Gastroesophageal sphincter (tissue), 4 donors: Measurements from ENCODE around the gene SLC35F3. TPM values are rescaled to one million over a fixed set of nuclear protein-coding genes. Genes with fewer than 3 reads are reported as not detected.
"Not testable (repeated sequence)": the region's sequence is repeated elsewhere in the genome, so short reads cannot be mapped to it uniquely, and the experiment has no call there.

Experiments
- ATAC-seq: fragments of 150-250 bp; one replicate; pipeline ENCODE4 v1.9.1; 2016; ENCODE audit warnings: mild to moderate bottlenecking, moderate library complexity
- H3K27ac ChIP-seq, 4 donors: fragments of 200-600 bp; sonication (generic) in 3 of 4; 1 replicate in 3 of 4; 2 replicates in 1 of 4; pipeline ENCODE4 v1.5.1; 2016 to 2019
- H3K27me3 ChIP-seq: fragments of 200-600 bp; sonication (generic); one replicate; pipeline ENCODE4 v1.5.1; 2019
- H3K36me3 ChIP-seq, 2 donors: fragments of 200-600 bp; sonication (generic); one replicate each; pipeline ENCODE4 v1.5.1; 2019; ENCODE audit warnings: control low read depth in 1 of 2
- H3K4me1 ChIP-seq, 3 donors: fragments of 200-600 bp; sonication (generic); 1 replicate in 2 of 3; 2 replicates in 1 of 3; pipeline ENCODE4 v1.5.1; 2016 to 2019; ENCODE audit warnings: control low read depth in 2 of 3
- H3K4me3 ChIP-seq, 2 donors: fragments of 200-600 bp; sonication (generic); one replicate each; pipeline ENCODE4 v1.5.1; 2019; ENCODE audit warnings: mild to moderate bottlenecking in 1 of 2, moderate library complexity in 1 of 2
- H3K9me3 ChIP-seq, 3 donors: fragments of 200-600 bp; sonication (generic); one replicate each; pipeline ENCODE4 v1.5.1; 2017 to 2019; ENCODE audit warnings: control low read depth in 2 of 3
- CTCF ChIP-seq, 4 experiments: fragments of 200-600 bp in 2 of 4; fragments of 450-650 bp in 2 of 4; sonication (generic) in 1 of 4; IDR thresholded peaks; one replicate each; pipeline ENCODE4 v1.5.1; 2017 to 2019; ENCODE audit warnings: antibody characterized with exemption in 4 of 4, mild to moderate bottlenecking in 2 of 4, moderate library complexity in 2 of 4
- EP300 ChIP-seq: sonication (generic); formaldehyde crosslinking; IDR thresholded peaks from one replicate; pipeline ENCODE4 v1.6.1; 2017; ENCODE audit warnings: antibody characterized with exemption, mild to moderate bottlenecking
- POLR2A ChIP-seq, 2 donors: fragments of 450-650 bp; IDR thresholded peaks; one replicate each; pipeline ENCODE4 v1.6.1; 2017; ENCODE audit warnings: antibody characterized with exemption in 2 of 2, mild to moderate bottlenecking in 2 of 2, moderate library complexity in 1 of 2
- POLR2AphosphoS5 ChIP-seq: sonication (generic); formaldehyde crosslinking; IDR thresholded peaks from one replicate; pipeline ENCODE4 v1.6.1; 2017; ENCODE audit warnings: antibody characterized with exemption
- WGBS, 2 donors: methylation state at CpG; one replicate each; pipeline ENCODE4 v1.1.5; 2018; ENCODE audit warnings: low coverage in 1 of 2; 5-methylcytosine and 5-hydroxymethylcytosine counted together
- total RNA-seq, 4 donors: library from RNA; depleted of rRNA; stranded (reverse); fragments of >200 nt; gene quantifications; one replicate each; pipeline ENCODE4 v1.1.0, GENCODE V29; 2016

The SLC35F3 gene
- total RNA-seq, 4 donors from 2014 or later, result 0.16 to 0.62 (median 0.54) TPM; not detected in 1

GRCh38 chr1:233873666-233874065 is 30.8 kb upstream of the SLC35F3 start:
- H3K27me3 ChIP-seq, result no peaks in the 10 kb centered on the region
- H3K36me3 ChIP-seq, result no peaks in the 10 kb centered on the region
- ATAC-seq, result no peak
- no peak for TF ChIP-seq POLR2AphosphoS5
- no peak for TF ChIP-seq POLR2A (IDR thresholded peaks at IDR 0.05)
- TF ChIP-seq CTCF (IDR thresholded peaks at IDR 0.05), result no peak
- TF ChIP-seq EP300, result no peak
- H3K27ac ChIP-seq, result no peak overlapping the region
- no peaks in the 10 kb centered on the region for H3K4me1 ChIP-seq
- no peak overlapping the region for H3K4me3 ChIP-seq
- WGBS, 2 donors, result 76 to 100% methylated on average over 1 to 4 of the region's 4 CpGs
- no peaks in the 10 kb centered on the region for H3K9me3 ChIP-seq

DNA sequence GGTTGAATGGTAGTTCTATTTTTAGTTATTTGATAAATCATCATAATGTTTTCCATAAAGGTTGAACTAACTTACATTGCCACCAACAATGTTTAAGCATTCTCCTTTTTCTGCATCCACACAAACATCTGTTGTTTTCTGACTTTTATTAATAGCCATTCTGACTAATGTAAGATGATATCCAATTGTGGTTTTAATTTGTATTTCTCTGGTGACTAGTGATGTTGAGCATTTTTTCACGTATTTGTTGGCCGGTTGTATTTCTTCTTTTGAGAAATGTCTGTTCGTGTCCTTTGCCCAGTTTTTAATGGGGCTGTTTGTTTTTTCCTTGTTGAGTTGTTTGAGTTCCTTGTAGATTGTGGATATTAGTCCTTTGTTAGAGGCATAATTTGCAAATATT is 24.6 kb upstream of the SLC35F3 start:
- ATAC-seq, result no peak
- 64 to 85% methylated on average over 3 of the region's 3 CpGs for WGBS, 2 donors
- Histone ChIP-seq H3K4me3 (no peak overlapping the region), H3K27me3 (no peaks in the 10 kb centered on the region), H3K4me1 (no peaks in the 10 kb centered on the region), H3K27ac (no peak overlapping the region), H3K36me3 (no peaks in the 10 kb centered on the region), H3K9me3 (no peaks in the 10 kb centered on the region)
- no peak for TF ChIP-seq CTCF (IDR thresholded peaks at IDR 0.05)
- TF ChIP-seq POLR2A (IDR thresholded peaks at IDR 0.05), result no peak
- no peak for TF ChIP-seq EP300
- TF ChIP-seq POLR2AphosphoS5, result no peak

DNA sequence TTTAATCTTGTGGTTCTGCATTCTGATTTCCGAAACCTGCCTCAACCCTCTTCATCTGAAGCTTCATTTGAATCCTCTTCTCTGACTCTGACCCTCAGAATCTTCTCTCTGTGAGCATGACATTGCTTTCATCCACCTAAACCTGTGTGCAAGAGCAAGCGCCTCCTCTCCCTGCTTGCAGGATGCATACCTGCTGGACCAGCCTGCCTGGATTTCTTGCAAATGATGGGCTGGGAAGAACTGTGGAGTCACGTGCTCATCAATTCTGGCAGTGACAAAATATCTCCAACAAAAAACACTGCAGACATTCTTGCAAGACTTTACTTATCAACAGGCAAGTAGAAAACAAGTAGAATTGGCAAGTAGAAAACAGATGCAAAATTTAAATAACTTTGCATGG is 20.8 kb upstream of the SLC35F3 start:
- Histone ChIP-seq H3K27me3 (no peaks in the 10 kb centered on the region), H3K27ac (no peak overlapping the region), H3K4me1 (no peaks in the 10 kb centered on the region), H3K4me3 (no peak overlapping the region), H3K9me3 (no peaks in the 10 kb centered on the region), H3K36me3 (no peaks in the 10 kb centered on the region)
- WGBS, 2 donors, result 45 to 82% methylated on average over 1 to 3 of the region's 3 CpGs
- TF ChIP-seq EP300, result no peak
- TF ChIP-seq CTCF (IDR thresholded peaks at IDR 0.05), result no peak
- TF ChIP-seq POLR2AphosphoS5, result no peak
- no peak for TF ChIP-seq POLR2A (IDR thresholded peaks at IDR 0.05)
- no peak for ATAC-seq

- H3K4me3 ChIP-seq, result no peak overlapping the region
- H3K9me3 ChIP-seq, result no peaks in the 10 kb centered on the region
- no peak for TF ChIP-seq EP300
- TF ChIP-seq POLR2AphosphoS5, result no peak
- no peak for TF ChIP-seq CTCF (IDR thresholded peaks at IDR 0.05)
- TF ChIP-seq POLR2A (IDR thresholded peaks at IDR 0.05), result no peak
- no peak for ATAC-seq
- no peaks in the 10 kb centered on the region for H3K27me3 ChIP-seq
- no peaks in the 10 kb centered on the region for H3K4me1 ChIP-seq
- no peaks in the 10 kb centered on the region for H3K36me3 ChIP-seq
- H3K27ac ChIP-seq, result no peak overlapping the region
- 38 to 44% methylated on average over 2 to 4 of the region's 5 CpGs for WGBS, 2 donors
These were observed 19.9 kb upstream of the SLC35F3 start for GRCh38 chr1:233884461-233885151.

DNA sequence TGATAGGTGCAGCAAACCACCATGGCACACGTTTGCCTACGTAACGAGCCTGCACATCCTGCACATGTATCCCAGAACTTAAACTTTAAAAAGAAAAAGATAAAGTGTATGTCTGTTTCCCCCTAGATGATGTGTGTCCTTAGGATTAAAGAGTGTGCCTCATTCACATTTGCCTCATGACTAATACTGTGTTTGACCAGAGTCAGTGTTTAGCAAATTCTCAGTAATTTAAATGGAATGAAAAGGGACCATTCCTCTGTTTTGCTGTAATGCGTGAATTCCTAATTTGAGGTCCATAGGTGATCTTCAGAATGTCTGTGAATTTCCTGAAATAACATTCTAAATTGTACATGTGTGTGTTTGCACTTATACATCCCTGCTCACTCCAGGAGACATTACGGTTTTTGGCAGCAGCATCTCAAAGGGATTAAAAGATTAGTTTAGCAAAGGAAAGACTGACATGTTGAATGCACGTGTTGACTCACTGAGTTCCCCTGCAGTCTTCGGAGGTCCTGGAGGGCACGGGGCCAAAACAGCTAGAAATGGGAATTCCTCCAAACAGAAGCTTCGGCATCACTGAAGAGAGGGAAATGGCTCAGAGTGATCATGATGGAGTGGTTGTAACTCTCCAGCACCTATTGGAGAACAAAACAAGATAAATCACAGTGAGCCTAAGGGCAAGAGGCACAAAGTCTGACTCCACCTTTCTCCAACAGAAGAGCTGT is 19.1 kb upstream of the SLC35F3 start:
- no peak for ATAC-seq
- WGBS, 2 donors, result 29 to 41% methylated on average over 6 to 7 of the region's 9 CpGs
- Histone ChIP-seq H3K36me3 (no peaks in the 10 kb centered on the region), H3K9me3 (no peaks in the 10 kb centered on the region), H3K4me1 (no peaks in the 10 kb centered on the region), H3K4me3 (no peak overlapping the region), H3K27me3 (no peaks in the 10 kb centered on the region), H3K27ac (no peak overlapping the region)
- no peak for TF ChIP-seq POLR2AphosphoS5
- TF ChIP-seq EP300, result no peak
- TF ChIP-seq CTCF (IDR thresholded peaks at IDR 0.05), result no peak
- no peak for TF ChIP-seq POLR2A (IDR thresholded peaks at IDR 0.05)

DNA sequence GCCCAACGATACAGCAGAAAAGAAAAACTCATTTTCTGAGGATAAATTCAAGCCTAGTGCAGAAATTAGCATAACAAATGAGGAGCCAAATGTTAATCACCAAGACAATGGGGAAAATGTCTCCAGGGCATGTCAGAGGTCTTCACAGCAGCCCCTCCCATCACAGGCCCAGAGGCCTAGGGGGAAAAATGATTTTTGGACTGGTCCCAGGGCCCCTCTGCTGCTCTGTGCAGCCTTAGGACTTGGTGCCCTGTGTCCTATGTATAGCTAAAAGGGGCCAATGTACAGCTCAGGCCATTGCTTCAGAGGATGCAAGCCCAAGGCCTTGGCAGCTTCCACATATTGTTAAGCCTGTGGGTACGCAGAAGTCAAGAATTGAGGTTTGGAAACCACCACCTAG is 13.3 kb upstream of the SLC35F3 start:
- not testable (repeated sequence) for H3K27me3 ChIP-seq, H3K36me3 ChIP-seq, ATAC-seq, H3K4me1 ChIP-seq, H3K27ac ChIP-seq, H3K4me3 ChIP-seq
- WGBS, 2 donors, result 75% methylated on average over 1 of the region's 2 CpGs; no CpG with 5 or more reads in 1 of the 2 donors
- H3K9me3 ChIP-seq, result peaks cover 0 to 14% (median 0%) of the 10 kb centered on the region in 3 donors
